ENCODE results near the gene FLRT3. TPM values are rescaled to one million over a fixed set of nuclear protein-coding genes. Genes with fewer than 3 reads are reported as not detected.

Gene FLRT3
- total RNA-seq, 1 donor from 2014 or later: 17.1 TPM

- H3K27me3 ChIP-seq (ENCODE audit: control insufficient read depth, insufficient read depth, low read length): no peaks in the 10 kb centered on the region
- no peak for TF ChIP-seq CTCF (IDR thresholded peaks at IDR 0.05; ENCODE audit: insufficient read depth, low read length, severe bottlenecking)
- no peak for FAIRE-seq
- no peaks in the 10 kb centered on the region for H3K36me3 ChIP-seq (ENCODE audit: control insufficient read depth, insufficient read depth, low read length)
- H3K4me3 ChIP-seq (ENCODE audit: low read depth, low read length): no peak overlapping the region
- DNase-seq (ENCODE audit: low read depth): no peak
Measured at GRCh38 chr20:14378326-14378725, 40.9 kb upstream of the FLRT3 start.

- no peak for DNase-seq (ENCODE audit: low read depth)
- Histone ChIP-seq H3K27me3 (ENCODE audit: control insufficient read depth, insufficient read depth, low read length) (no peaks in the 10 kb centered on the region), H3K36me3 (ENCODE audit: control insufficient read depth, insufficient read depth, low read length) (no peaks in the 10 kb centered on the region), H3K4me3 (ENCODE audit: low read depth, low read length) (no peak overlapping the region)
- FAIRE-seq: no peak
- TF ChIP-seq CTCF (IDR thresholded peaks at IDR 0.05; ENCODE audit: insufficient read depth, low read length, severe bottlenecking): no peak
Measured at GRCh38 chr20:14375416-14375985, 38.1 kb upstream of the FLRT3 start.

DNA sequence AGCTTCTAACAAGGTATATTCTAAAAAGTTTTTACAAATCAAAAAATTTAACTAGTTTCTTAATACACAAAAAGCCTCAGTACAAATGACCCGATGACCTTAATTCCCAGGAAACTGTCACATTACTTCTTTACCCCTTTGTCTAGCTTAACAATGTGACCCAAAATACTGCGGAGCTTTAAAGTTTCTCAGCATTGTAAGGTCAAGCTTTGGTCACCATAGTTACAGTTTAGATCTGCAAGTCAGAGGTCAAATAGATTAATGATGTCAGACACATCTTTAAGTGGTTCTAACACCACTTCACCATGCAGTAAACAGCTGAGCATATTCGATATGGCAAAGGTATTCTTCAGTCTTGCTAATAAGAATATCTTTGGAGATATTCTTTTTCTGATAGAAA lies 36.8 kb upstream of the FLRT3 start:
- FAIRE-seq: no peak
- Histone ChIP-seq H3K36me3 (ENCODE audit: control insufficient read depth, insufficient read depth, low read length) (no peaks in the 10 kb centered on the region), H3K4me3 (ENCODE audit: low read depth, low read length) (no peak overlapping the region), H3K27me3 (ENCODE audit: control insufficient read depth, insufficient read depth, low read length) (no peaks in the 10 kb centered on the region)
- no peak for DNase-seq (ENCODE audit: low read depth)
- TF ChIP-seq CTCF (IDR thresholded peaks at IDR 0.05; ENCODE audit: insufficient read depth, low read length, severe bottlenecking): no peak

DNA sequence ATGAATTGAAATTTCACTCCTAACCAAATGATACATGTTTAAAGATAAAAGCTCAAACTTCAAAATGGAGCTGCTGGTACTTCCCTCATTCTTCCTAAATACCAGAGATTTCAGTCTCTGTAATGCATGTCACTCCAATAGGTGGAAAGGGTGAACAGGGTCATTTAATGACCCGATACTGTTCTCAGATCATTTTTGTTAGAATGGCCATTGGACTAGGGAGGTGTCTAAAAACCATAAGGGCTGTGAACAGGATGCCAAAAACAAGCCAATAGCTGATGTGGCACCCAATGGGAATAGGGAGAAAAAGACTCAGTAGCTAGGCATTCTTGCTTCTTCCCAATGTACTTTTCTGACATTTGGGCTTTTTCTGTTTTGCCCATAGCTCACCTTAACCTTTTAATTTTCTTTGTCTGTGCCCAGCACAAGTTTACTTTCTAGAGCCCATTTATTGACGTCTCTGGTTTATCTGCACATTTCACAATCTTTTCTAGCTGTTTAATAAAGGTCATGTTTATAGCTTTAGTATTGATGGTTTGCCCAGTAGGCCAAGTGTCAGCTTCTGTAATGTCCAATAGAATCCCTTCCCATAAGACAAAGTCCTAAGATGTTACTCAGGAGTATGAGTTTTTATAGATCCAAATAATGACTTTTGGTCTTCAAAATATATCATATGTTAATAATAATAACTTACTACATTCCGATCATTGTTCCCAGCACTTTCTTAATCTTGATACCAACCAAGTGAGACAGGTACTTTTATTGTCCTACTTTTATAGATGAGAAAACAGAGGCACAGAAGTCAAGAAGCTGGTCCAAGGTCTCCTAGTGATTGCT lies 24.3 kb upstream of the FLRT3 start:
- no peak for DNase-seq (ENCODE audit: low read depth)
- FAIRE-seq: no peak
- Histone ChIP-seq H3K36me3 (ENCODE audit: control insufficient read depth, insufficient read depth, low read length) (no peaks in the 10 kb centered on the region), H3K4me3 (ENCODE audit: low read depth, low read length) (no peak overlapping the region), H3K27me3 (ENCODE audit: control insufficient read depth, insufficient read depth, low read length) (no peaks in the 10 kb centered on the region)
- no peak for TF ChIP-seq CTCF (IDR thresholded peaks at IDR 0.05; ENCODE audit: insufficient read depth, low read length, severe bottlenecking)

DNA sequence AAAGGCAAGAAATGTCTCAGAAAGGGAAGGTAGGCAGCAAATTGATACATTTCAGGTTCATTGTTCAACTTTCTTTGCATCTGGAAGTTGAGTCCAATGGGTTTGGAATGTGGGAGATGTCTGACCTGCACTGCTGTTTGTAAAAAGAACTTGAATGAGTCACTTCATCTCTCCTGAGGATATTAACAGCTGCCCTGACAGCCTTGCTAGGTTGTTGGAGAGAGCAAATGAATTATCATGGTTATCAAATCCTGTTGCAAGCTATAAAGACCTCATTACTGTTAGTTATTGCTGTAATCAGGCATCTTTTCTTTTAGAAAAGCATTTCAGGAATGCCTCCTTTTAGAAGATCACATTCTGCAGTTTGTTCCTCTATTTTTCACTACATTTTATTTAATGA lies 23.0 kb upstream of the FLRT3 start:
- Histone ChIP-seq H3K36me3 (ENCODE audit: control insufficient read depth, insufficient read depth, low read length) (no peaks in the 10 kb centered on the region), H3K27me3 (ENCODE audit: control insufficient read depth, insufficient read depth, low read length) (no peaks in the 10 kb centered on the region), H3K4me3 (ENCODE audit: low read depth, low read length) (no peak overlapping the region)
- peak; percentile 46 for DNase-seq (ENCODE audit: low read depth)
- FAIRE-seq: no peak
- TF ChIP-seq CTCF (IDR thresholded peaks at IDR 0.05; ENCODE audit: insufficient read depth, low read length, severe bottlenecking): no peak
